ENCODE measurements around the gene WDFY2.

DNA sequence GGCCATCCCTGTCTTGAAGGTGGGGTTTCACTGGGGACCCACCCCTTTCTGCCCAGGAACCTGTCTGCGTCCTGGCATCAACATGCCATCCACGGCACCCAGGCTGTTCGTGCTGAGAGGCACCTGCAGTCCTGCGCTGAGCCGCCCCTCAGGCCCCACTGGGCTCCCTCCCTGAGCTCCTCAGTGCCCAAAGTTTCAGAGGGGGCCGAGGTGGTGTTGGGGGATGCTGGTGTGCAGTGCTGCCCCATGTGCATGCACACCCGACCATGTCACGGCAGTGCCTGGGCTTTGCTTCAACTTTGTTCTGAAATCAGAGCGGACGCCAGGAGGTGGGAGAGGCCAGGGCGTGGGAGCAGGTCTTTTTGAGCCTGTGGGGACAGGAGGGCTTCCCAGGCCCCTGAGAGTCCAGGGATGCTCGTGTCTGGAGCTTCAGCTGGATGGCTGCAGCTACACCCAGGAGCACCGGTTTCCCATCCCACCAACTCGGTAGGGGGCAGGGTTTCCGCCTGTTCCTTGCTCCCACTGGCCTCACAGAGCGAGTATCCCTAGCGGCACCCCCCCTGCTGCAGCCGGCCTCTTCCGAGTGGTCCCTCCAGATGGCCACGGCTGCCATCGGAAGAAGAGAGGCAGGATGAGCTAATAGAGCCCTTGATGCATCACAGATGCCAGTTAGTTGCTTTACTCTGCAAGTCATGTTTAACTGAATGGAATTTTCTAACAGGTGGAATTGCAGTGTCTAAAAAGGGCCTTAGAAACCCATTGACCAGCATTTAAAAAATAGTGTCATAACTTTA lies 44.0 kb downstream of the WDFY2 start:
- TF ChIP-seq, protein P1, sequence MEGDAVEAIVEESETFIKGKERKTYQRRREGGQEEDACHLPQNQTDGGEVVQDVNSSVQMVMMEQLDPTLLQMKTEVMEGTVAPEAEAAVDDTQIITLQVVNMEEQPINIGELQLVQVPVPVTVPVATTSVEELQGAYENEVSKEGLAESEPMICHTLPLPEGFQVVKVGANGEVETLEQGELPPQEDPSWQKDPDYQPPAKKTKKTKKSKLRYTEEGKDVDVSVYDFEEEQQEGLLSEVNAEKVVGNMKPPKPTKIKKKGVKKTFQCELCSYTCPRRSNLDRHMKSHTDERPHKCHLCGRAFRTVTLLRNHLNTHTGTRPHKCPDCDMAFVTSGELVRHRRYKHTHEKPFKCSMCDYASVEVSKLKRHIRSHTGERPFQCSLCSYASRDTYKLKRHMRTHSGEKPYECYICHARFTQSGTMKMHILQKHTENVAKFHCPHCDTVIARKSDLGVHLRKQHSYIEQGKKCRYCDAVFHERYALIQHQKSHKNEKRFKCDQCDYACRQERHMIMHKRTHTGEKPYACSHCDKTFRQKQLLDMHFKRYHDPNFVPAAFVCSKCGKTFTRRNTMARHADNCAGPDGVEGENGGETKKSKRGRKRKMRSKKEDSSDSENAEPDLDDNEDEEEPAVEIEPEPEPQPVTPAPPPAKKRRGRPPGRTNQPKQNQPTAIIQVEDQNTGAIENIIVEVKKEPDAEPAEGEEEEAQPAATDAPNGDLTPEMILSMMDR (IDR thresholded peaks at IDR 0.05), result no peak
- TF ChIP-seq POLR2A (IDR thresholded peaks at IDR 0.05), result no peak
